ENCODE results near the gene VRTN. TPM values are rescaled to one million over a fixed set of nuclear protein-coding genes. Genes with fewer than 3 reads are reported as not detected.

VRTN gene
- total and polyA plus RNA-seq, 5 donors from 2014 or later, result not detected

GRCh38 chr14:74407021-74407800 lies 58.9 kb downstream of the VRTN start:
- H3K9me3 ChIP-seq (ENCODE audit: control insufficient read depth in 2 of 2, low read length in 2 of 2), result no peaks in the 10 kb centered on the region
- no peak overlapping the region for H3K27ac ChIP-seq (ENCODE audit: insufficient read depth, low read length, poor library complexity, severe bottlenecking)
- Mint-ChIP-seq H3K4me1 (peaks cover 0 to 14% (median 5%) of the 10 kb centered on the region in 4 donors), H3K9me3 (peaks cover 0 to 2% (median 0%) of the 10 kb centered on the region in 7 donors), H3K27ac (no peak overlapping the region), H3K36me3 (no peaks in the 10 kb centered on the region), H3K27me3 (no peaks in the 10 kb centered on the region), H3K4me3 (no peak overlapping the region)
- no peaks in the 10 kb centered on the region for H3K36me3 ChIP-seq (ENCODE audit: control insufficient read depth, insufficient read depth, low read length)
- ATAC-seq (ENCODE audit: low read depth in 2 of 2) (no peak), DNase-seq (no peak)
- H3K27me3 ChIP-seq (ENCODE audit: control insufficient read depth, insufficient read depth, low read length), result no peaks in the 10 kb centered on the region
- no peak overlapping the region for H3K4me3 ChIP-seq (ENCODE audit: low read depth, low read length)
- H3K4me1 ChIP-seq (ENCODE audit: control insufficient read depth, insufficient read depth, low read length, poor library complexity, severe bottlenecking), result peaks cover 8% of the 10 kb centered on the region

GRCh38 chr14:74407801-74408154 lies 59.5 kb downstream of the VRTN start:
- DNase-seq, result no peak
- no peak overlapping the region for H3K27ac Mint-ChIP-seq
- H3K36me3 Mint-ChIP-seq, result no peaks in the 10 kb centered on the region

GRCh38 chr14:74408870-74409269 lies 60.6 kb downstream of the VRTN start:
- Histone ChIP-seq H3K4me3 (ENCODE audit: low read depth, low read length) (no peak overlapping the region), H3K36me3 (ENCODE audit: control insufficient read depth, insufficient read depth, low read length) (no peaks in the 10 kb centered on the region), H3K4me1 (ENCODE audit: control insufficient read depth, insufficient read depth, low read length, poor library complexity, severe bottlenecking) (no peaks in the 10 kb centered on the region), H3K9me3 (ENCODE audit: control insufficient read depth in 2 of 2, low read length in 2 of 2) (no peaks in the 10 kb centered on the region), H3K27ac (ENCODE audit: insufficient read depth, low read length, poor library complexity, severe bottlenecking) (no peak overlapping the region), H3K27me3 (ENCODE audit: control insufficient read depth, insufficient read depth, low read length) (peaks cover under 1% of the 10 kb centered on the region)
- peaks cover 0 to 3% (median 1%) of the 10 kb centered on the region in 4 donors for H3K4me1 Mint-ChIP-seq
- no peak for DNase-seq
- H3K27ac Mint-ChIP-seq, result no peak overlapping the region
- H3K9me3 Mint-ChIP-seq, result peaks cover 0 to 2% (median 0%) of the 10 kb centered on the region in 7 donors
- ATAC-seq (ENCODE audit: low read depth in 2 of 2), result no peak
- H3K36me3 Mint-ChIP-seq, result no peaks in the 10 kb centered on the region
- no peak overlapping the region for H3K4me3 Mint-ChIP-seq
- no peaks in the 10 kb centered on the region for H3K27me3 Mint-ChIP-seq

More at GRCh38 chr14:74407801-74408154, 59.5 kb downstream of the VRTN start:
- Mint-ChIP-seq H3K4me1 (peaks cover 0 to 9% (median 3%) of the 10 kb centered on the region in 4 donors), H3K4me3 (no peak overlapping the region), H3K9me3 (peaks cover 0 to 2% (median 0%) of the 10 kb centered on the region in 7 donors), H3K27me3 (no peaks in the 10 kb centered on the region)
- H3K36me3 ChIP-seq (ENCODE audit: control insufficient read depth, insufficient read depth, low read length), result no peaks in the 10 kb centered on the region
- no peak overlapping the region for H3K27ac ChIP-seq (ENCODE audit: insufficient read depth, low read length, poor library complexity, severe bottlenecking)
- H3K27me3 ChIP-seq (ENCODE audit: control insufficient read depth, insufficient read depth, low read length), result no peaks in the 10 kb centered on the region
- no peak for ATAC-seq (ENCODE audit: low read depth in 2 of 2)
- peaks cover 3% of the 10 kb centered on the region for H3K4me1 ChIP-seq (ENCODE audit: control insufficient read depth, insufficient read depth, low read length, poor library complexity, severe bottlenecking)
- H3K4me3 ChIP-seq (ENCODE audit: low read depth, low read length), result no peak overlapping the region
- H3K9me3 ChIP-seq (ENCODE audit: control insufficient read depth in 2 of 2, low read length in 2 of 2), result no peaks in the 10 kb centered on the region

GRCh38 chr14:74409441-74409840 lies 61.2 kb downstream of the VRTN start:
- no peak overlapping the region for H3K4me3 Mint-ChIP-seq
- ATAC-seq (ENCODE audit: low read depth in 2 of 2) (no peak), DNase-seq (no peak)
- no peaks in the 10 kb centered on the region for H3K4me1 ChIP-seq (ENCODE audit: control insufficient read depth, insufficient read depth, low read length, poor library complexity, severe bottlenecking)
- H3K27me3 Mint-ChIP-seq, result no peaks in the 10 kb centered on the region
- no peak overlapping the region for H3K27ac ChIP-seq (ENCODE audit: insufficient read depth, low read length, poor library complexity, severe bottlenecking)
- H3K27ac Mint-ChIP-seq, result no peak overlapping the region
- H3K36me3 ChIP-seq (ENCODE audit: control insufficient read depth, insufficient read depth, low read length), result no peaks in the 10 kb centered on the region
- peaks cover 0 to 1% (median 0%) of the 10 kb centered on the region in 7 donors for H3K9me3 Mint-ChIP-seq
- no peaks in the 10 kb centered on the region for H3K9me3 ChIP-seq (ENCODE audit: control insufficient read depth in 2 of 2, low read length in 2 of 2)
- no peak overlapping the region for H3K4me3 ChIP-seq (ENCODE audit: low read depth, low read length)
- H3K36me3 Mint-ChIP-seq, result no peaks in the 10 kb centered on the region
- peaks cover 3% of the 10 kb centered on the region for H3K27me3 ChIP-seq (ENCODE audit: control insufficient read depth, insufficient read depth, low read length)
- peaks cover 0 to 3% (median 0%) of the 10 kb centered on the region in 4 donors for H3K4me1 Mint-ChIP-seq

Other genes with a start within 250 kb of the VRTN start
- not detected for gene VSX2, start 109.0 kb upstream of the VRTN start, total RNA-seq
- under 1 TPM in 1 of 4 donors, not detected in 3; 0.08 TPM for gene VSX2, start 109.0 kb upstream of the VRTN start, polyA plus RNA-seq
- 71.4 TPM for gene ABCD4, start 45.5 kb upstream of the VRTN start, total RNA-seq
- gene ABCD4, start 45.5 kb upstream of the VRTN start, polyA plus RNA-seq, result 10 to 100 TPM; 21.8 to 30.4 (median 26.5) TPM
- not detected for gene SYNDIG1L, start 77.7 kb downstream of the VRTN start, total RNA-seq
- gene SYNDIG1L, start 77.7 kb downstream of the VRTN start, polyA plus RNA-seq, result not detected
- gene NPC2, start 144.8 kb downstream of the VRTN start, total RNA-seq, result 33.1 TPM
- 100 to 1,000 TPM in 3 of 4 donors, 10 to 100 TPM in 1; 87.0 to 144 (median 108) TPM for gene NPC2, start 144.8 kb downstream of the VRTN start, polyA plus RNA-seq
- 19.9 TPM for gene ISCA2, start 145.3 kb downstream of the VRTN start, total RNA-seq
- 100 to 1,000 TPM in 2 of 4 donors, 10 to 100 TPM in 2; 81.8 to 114 (median 97.4) TPM for gene ISCA2, start 145.3 kb downstream of the VRTN start, polyA plus RNA-seq